Measurements from ENCODE around the gene NFS1. TPM values are rescaled to one million over a fixed set of nuclear protein-coding genes. Genes with fewer than 3 reads are reported as not detected.

Gene NFS1
- total RNA-seq, 1 experiment from 2014 or later, result 44.6 TPM

DNA sequence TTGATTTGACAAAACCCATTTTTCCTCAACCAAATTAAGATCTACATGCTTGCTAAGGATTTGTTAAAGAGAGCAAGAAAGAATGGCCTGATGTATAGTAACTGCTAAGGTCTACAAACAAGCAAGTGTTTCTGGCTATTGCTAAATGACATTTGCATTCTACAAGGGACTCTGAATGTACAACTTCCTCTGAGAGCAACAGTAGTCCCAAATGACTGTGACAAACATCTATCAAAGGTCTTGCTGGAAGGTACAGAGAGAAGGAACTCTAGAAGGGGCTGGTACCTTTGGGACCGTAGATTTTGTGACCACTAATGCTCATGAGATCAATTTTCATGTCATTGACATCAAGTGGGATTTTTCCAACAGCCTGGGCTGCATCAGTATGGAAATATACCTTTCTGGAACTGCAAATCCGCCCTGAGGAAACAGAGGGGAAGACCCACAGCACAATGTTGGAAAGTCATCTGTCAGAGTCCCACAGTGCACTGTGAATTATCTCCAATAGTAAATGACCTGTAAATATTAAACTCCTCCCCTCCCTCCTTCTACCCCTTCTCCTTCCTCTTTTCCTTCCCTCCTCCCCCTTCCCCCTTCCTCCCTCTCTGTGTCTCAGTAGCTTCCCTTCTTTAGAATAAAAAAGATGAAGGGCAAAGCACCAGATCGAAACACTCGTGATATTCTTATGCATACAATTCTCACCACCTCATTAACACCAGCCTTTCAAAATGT is 18.5 kb downstream of the NFS1 start:
- Mint-ChIP-seq H3K4me3 (ENCODE audit: low read depth, unreplicated experiment) (no peak overlapping the region), H3K36me3 (ENCODE audit: insufficient read depth, unreplicated experiment) (peaks cover 16% of the 10 kb centered on the region), H3K27me3 (ENCODE audit: unreplicated experiment) (no peaks in the 10 kb centered on the region), H3K9me3 (ENCODE audit: low read depth, unreplicated experiment) (no peaks in the 10 kb centered on the region), H3K27ac (ENCODE audit: unreplicated experiment) (no peak overlapping the region), H3K4me1 (ENCODE audit: low read depth, unreplicated experiment) (no peaks in the 10 kb centered on the region)
- TF ChIP-seq, protein P1, sequence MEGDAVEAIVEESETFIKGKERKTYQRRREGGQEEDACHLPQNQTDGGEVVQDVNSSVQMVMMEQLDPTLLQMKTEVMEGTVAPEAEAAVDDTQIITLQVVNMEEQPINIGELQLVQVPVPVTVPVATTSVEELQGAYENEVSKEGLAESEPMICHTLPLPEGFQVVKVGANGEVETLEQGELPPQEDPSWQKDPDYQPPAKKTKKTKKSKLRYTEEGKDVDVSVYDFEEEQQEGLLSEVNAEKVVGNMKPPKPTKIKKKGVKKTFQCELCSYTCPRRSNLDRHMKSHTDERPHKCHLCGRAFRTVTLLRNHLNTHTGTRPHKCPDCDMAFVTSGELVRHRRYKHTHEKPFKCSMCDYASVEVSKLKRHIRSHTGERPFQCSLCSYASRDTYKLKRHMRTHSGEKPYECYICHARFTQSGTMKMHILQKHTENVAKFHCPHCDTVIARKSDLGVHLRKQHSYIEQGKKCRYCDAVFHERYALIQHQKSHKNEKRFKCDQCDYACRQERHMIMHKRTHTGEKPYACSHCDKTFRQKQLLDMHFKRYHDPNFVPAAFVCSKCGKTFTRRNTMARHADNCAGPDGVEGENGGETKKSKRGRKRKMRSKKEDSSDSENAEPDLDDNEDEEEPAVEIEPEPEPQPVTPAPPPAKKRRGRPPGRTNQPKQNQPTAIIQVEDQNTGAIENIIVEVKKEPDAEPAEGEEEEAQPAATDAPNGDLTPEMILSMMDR (IDR thresholded peaks at IDR 0.05; ENCODE audit: unreplicated experiment), result no peak
- CTCF ChIA-PET, result interaction anchor here (0.6 kb wide), 1 partner anchor 214 kb away, joined by 3 read pairs; no protein-coding TSS in a partner anchor
- no TSS peak for BruUV-seq (replicated peaks)
- no peak for DNase-seq
- intact Hi-C loops (cut with micrococcal nuclease; ENCODE audit: unreplicated experiment), result no loop called here

DNA sequence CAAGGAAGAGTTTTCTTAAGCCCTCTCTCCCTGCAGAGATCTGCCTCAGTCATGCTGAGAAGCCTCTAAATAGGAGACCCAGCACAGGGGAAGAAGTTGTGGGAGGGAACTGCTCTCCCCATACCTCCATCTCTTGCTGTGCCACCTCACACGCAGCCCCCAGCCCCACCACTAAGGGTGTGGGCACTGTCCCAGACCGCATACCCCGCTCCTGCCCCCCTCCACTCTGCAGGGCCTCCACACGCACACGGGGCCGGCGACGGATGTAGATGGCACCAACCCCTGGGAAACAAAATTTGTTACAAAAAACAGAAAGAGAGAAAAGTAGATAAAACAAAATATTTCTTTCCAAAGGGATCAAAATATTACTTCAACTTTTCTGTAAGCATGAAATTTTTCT is 24.2 kb downstream of the NFS1 start:
- Mint-ChIP-seq H3K9me3 (ENCODE audit: low read depth, unreplicated experiment) (no peaks in the 10 kb centered on the region), H3K4me1 (ENCODE audit: low read depth, unreplicated experiment) (no peaks in the 10 kb centered on the region), H3K36me3 (ENCODE audit: insufficient read depth, unreplicated experiment) (peaks cover 32% of the 10 kb centered on the region), H3K4me3 (ENCODE audit: low read depth, unreplicated experiment) (no peak overlapping the region), H3K27ac (ENCODE audit: unreplicated experiment) (no peak overlapping the region), H3K27me3 (ENCODE audit: unreplicated experiment) (no peaks in the 10 kb centered on the region)
- intact Hi-C loops (cut with micrococcal nuclease; ENCODE audit: unreplicated experiment), result no loop called here
- TF ChIP-seq, protein P1 (IDR thresholded peaks at IDR 0.05; ENCODE audit: unreplicated experiment), result no peak
- CTCF ChIA-PET, result interaction anchor here (0.6 kb wide), 1 partner anchor 1496 kb away, joined by 6 read pairs; no protein-coding TSS in a partner anchor
- BruUV-seq (replicated peaks), result no TSS peak
- no peak for DNase-seq

DNA sequence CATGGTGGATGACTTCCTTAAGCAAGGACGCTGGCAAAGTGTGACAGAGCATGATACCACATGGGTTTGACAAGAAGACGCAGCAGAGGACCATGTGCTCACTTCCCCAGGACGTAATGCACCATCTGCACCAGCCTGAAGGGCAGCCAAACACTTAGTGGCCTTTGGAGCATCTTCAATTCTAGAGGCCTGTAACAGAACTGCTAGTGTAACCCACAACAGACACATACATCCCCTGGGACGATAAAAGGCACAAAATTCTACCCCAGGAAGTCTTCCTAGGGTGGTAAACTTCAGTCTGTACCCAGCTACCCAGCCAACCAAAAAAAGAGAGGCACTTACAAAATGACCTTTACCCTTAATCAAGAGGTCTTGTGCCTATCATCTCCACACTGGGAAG is 25.3 kb downstream of the NFS1 start:
- no peak for DNase-seq
- CTCF ChIA-PET, result no interaction called here
- Mint-ChIP-seq H3K9me3 (ENCODE audit: low read depth, unreplicated experiment) (no peaks in the 10 kb centered on the region), H3K4me3 (ENCODE audit: low read depth, unreplicated experiment) (no peak overlapping the region), H3K27me3 (ENCODE audit: unreplicated experiment) (no peaks in the 10 kb centered on the region), H3K27ac (ENCODE audit: unreplicated experiment) (no peak overlapping the region), H3K4me1 (ENCODE audit: low read depth, unreplicated experiment) (no peaks in the 10 kb centered on the region), H3K36me3 (ENCODE audit: insufficient read depth, unreplicated experiment) (peaks cover 26% of the 10 kb centered on the region)
- TF ChIP-seq, protein P1 (IDR thresholded peaks at IDR 0.05; ENCODE audit: unreplicated experiment), result no peak
- BruUV-seq (replicated peaks), result no TSS peak
- intact Hi-C loops (cut with micrococcal nuclease; ENCODE audit: unreplicated experiment), result no loop called here

DNA sequence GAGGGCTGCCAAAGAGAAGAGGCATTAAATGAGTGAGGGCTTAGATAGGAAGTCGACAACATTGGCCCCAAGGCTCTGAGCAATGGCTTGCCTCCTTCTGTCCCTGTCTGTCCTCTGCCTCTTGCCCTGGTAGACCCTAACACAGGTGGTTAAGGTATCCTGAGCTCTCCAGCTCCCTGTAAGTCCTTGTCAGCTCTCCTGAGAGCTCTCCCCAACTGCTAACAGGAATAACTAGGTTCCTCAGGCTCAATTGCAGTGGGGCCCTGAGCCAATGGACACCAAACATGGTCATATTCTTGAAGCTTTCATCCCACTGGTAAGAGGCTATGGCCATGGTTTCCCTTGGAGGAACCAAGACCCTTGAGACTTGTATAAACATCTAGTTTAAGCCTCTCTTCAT is 29.5 kb downstream of the NFS1 start:
- no peak overlapping the region for H3K27ac Mint-ChIP-seq (ENCODE audit: unreplicated experiment)
- BruUV-seq (replicated peaks), result no TSS peak
- no peak for DNase-seq
- intact Hi-C loops (cut with micrococcal nuclease; ENCODE audit: unreplicated experiment), result loop anchor here (10.0 kb wide), 1 partner anchor 155 kb away; no protein-coding TSS in a partner anchor
- H3K36me3 Mint-ChIP-seq (ENCODE audit: insufficient read depth, unreplicated experiment), result peaks cover 22% of the 10 kb centered on the region
- no peak overlapping the region for H3K4me3 Mint-ChIP-seq (ENCODE audit: low read depth, unreplicated experiment)
- TF ChIP-seq, protein P1 (IDR thresholded peaks at IDR 0.05; ENCODE audit: unreplicated experiment), result no peak
- no peaks in the 10 kb centered on the region for H3K9me3 Mint-ChIP-seq (ENCODE audit: low read depth, unreplicated experiment)
- no peaks in the 10 kb centered on the region for H3K4me1 Mint-ChIP-seq (ENCODE audit: low read depth, unreplicated experiment)
- no peaks in the 10 kb centered on the region for H3K27me3 Mint-ChIP-seq (ENCODE audit: unreplicated experiment)
- CTCF ChIA-PET, result no interaction called here

Measured in Calu3 (cell line).